Measurements from ENCODE around the gene DYNC2I2. TPM values are rescaled to one million over a fixed set of nuclear protein-coding genes. Genes with fewer than 3 reads are reported as not detected.
"Not testable (repeated sequence)": the region's sequence is repeated elsewhere in the genome, so short reads cannot be mapped to it uniquely, and the experiment has no call there.

Gene DYNC2I2
- 1 to 10 TPM; 3.7 to 3.8 TPM for total RNA-seq
- 1.7 to 8.5 reads per million in 2 donors for total RNA-seq

DNA sequence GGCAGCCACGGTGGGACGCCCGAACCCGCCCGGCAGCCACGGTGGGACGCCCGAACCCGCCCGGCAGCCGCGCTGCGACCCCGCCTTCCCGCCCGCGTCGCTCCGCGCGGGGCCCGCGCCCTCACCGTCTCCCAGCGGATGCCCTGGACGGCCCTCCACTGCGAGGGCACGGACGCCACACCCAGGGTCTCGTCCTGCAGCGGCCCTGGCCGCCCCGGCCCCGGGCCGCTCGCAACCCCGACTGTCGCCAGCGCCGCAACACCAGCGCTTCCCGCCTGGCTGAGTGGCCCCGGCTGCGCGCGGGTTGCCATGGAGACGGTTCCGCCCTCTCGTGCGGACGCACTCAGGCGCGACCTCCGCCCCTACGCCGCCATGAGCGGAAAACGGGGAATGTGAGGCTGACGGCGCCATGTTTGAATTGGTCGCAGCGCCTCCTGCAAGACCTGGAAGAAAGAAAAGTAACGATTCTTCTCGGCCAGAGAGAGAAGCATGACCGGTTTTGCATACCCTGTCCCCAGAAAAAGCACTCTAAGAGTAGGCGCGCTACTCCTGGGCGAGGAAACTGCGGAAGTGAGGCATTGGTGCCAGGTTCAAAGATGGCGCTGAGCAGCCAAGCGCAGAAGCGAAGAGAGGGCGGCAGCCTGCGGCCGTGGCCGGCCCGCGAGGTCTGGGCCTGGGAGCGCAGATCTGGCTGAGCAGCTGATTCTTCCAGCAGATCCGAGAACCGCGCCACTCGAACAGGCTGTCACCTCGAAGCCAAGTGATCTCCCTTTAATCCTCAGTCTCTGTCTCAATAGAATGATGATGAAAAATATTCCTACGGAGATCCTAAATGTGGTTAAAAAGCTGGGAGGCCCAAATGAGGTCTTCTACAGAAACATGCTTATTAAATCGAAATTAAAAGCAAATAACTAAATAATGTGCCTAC, at the start of gene DYNC2I2:
DYNC2I2 (minus strand) TSS at position 432 of the 928 bp plus-strand sequence; CDS start at position 311, 121 bp downstream.
- ATAC-seq (peak; percentile 97), DNase-seq (peak; percentile 93 to 97 (median 95))
- no peaks in the 10 kb centered on the region for H3K36me3 Mint-ChIP-seq (ENCODE audit: low read depth)
- no peaks in the 10 kb centered on the region for H3K9me3 ChIP-seq (ENCODE audit: control insufficient read depth, low read length, poor library complexity, severe bottlenecking)
- no peaks in the 10 kb centered on the region for H3K27me3 Mint-ChIP-seq
- H3K4me1 Mint-ChIP-seq: peaks cover 5% of the 10 kb centered on the region
- peak within 1 kb of the TSS; percentile 96 for H3K27ac Mint-ChIP-seq
- peak within 1 kb of the TSS; percentile 92 for H3K4me3 Mint-ChIP-seq

DNA sequence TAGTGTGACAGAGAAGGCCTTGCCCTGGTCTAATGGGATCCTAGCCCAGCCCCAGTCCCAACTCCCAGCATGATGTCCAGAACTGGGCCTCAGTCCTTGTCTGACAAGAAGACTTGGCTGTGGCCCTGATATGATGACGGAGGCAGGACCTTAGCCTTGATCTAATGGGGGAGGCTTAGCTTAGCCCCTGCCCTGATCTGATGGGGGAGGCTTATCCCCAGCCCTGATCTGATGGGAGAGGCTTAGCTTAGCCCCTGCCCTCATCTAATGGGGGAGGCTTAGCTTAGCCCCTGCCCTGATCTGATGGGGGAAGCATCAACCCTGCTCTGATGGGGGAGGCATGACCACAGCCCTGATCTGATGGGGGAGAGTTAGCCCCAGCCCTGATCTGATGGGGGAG, 49.4 kb upstream of the DYNC2I2 start:
- no peaks in the 10 kb centered on the region for H3K9me3 ChIP-seq (ENCODE audit: control insufficient read depth, low read length, poor library complexity, severe bottlenecking)
- ATAC-seq: no peak
- Mint-ChIP-seq H3K4me3 (no peak overlapping the region), H3K36me3 (ENCODE audit: low read depth) (no peaks in the 10 kb centered on the region), H3K27ac (no peak overlapping the region), H3K4me1 (peaks cover 7% of the 10 kb centered on the region), H3K27me3 (no peaks in the 10 kb centered on the region)
- DNase-seq: no peak

DNA sequence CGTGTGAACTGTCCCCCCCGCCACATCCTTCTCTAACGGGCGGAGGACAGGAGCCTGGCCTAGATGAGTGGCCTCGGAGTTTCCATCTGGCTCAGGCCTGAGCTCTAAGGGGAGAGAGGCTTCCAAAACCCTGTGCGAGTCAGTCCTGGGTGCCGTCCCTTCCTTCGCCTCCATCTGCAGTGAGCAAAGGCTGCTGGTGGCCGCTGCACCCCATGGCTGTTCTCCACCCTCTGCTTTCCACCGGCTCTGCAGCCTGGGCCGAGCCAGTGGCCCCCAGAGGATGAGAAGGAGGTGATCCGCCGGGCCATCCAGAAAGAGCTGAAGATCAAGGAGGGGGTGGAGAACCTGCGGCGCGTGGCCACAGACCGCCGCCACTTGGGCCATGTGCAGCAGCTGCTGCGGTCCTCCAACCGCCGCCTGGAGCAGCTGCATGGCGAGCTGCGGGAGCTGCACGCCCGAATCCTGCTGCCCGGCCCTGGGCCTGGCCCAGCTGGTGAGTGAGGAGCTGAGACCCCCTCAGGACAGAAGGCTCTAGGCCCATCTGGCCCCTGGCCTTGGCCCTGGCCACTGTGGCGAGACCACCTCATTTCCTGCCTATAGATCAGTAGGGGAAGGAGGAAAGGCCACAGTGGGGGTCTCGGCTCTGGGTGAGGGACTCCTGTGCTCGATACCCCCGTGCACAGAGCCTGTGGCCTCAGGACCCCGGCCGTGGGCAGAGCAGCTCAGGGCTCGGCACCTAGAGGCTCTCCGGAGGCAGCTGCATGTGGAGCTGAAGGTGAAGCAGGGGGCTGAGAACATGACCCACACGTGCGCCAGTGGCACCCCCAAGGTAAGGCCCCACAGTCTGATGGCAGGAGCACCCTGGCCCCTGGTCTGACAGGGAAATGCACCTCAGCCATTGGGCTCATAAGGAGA, 48.7 kb upstream of the DYNC2I2 start:
- no peaks in the 10 kb centered on the region for H3K36me3 Mint-ChIP-seq (ENCODE audit: low read depth)
- H3K9me3 ChIP-seq (ENCODE audit: control insufficient read depth, low read length, poor library complexity, severe bottlenecking): no peaks in the 10 kb centered on the region
- no peaks in the 10 kb centered on the region for H3K27me3 Mint-ChIP-seq
- no peak for ATAC-seq
- no peak overlapping the region for H3K27ac Mint-ChIP-seq
- peaks cover 7% of the 10 kb centered on the region for H3K4me1 Mint-ChIP-seq
- no peak overlapping the region for H3K4me3 Mint-ChIP-seq
- no peak for DNase-seq

DNA sequence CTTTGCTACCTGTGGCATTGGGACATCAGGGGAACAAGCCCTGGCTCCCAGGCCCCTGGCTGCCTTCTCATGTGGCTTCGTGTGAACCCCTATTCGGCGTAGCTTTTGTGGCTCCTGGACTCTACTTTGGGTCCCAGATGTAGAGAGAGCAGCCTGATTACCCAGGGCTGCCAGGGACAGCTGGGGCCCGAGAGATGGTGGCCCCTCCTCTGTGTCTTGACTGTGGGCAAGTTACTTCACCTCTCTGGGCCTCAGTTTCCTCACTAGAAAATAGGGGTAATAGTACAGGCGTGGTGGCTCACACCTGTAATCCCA, 47.7 kb upstream of the DYNC2I2 start:
- H3K9me3 ChIP-seq (ENCODE audit: control insufficient read depth, low read length, poor library complexity, severe bottlenecking): no peaks in the 10 kb centered on the region
- Mint-ChIP-seq H3K27ac (no peak overlapping the region), H3K4me1 (peaks cover 7% of the 10 kb centered on the region), H3K36me3 (ENCODE audit: low read depth) (no peaks in the 10 kb centered on the region), H3K27me3 (no peaks in the 10 kb centered on the region), H3K4me3 (peak overlapping the region; percentile 92)
- DNase-seq (no peak), ATAC-seq (no peak)

DNA sequence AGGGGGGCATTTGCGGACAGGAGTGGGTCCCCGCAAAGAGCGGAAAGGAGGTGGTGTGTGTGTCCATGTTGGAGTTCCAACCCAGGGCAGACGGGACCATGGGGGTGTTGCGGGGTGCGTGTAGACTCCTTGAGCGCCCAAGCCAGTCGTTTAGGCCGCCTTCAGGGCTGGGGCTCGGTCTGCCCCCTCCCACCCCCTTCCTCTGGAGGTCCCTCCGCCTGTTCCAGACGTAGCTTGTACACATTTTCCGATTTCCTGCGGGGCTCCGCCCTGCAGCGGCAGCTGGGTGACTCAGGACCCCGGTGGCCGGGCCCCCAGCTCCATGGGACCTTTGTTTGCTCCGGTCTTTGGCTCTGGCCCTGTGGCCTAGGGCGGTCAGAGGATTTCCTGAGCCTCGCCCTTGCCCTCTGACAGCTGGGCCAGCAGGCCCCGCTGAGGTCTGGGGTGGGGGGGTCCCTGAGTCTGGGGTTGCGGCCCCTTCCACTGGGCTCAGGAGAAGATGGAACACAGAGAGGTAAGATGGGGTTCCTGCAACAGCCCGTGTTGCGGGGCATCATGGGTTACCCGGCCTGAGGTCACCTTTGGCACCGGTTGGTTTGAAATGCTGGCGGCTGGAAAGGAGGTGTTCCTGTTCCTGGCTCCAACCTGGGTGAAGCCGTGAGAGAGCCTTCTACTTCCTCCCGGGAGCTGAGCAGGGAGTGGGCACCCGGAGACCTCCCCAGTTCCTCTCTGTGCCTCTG, 47.1 kb upstream of the DYNC2I2 start:
- no peaks in the 10 kb centered on the region for H3K27me3 Mint-ChIP-seq
- ATAC-seq (no peak), DNase-seq (no peak)
- peaks cover 7% of the 10 kb centered on the region for H3K4me1 Mint-ChIP-seq
- no peak overlapping the region for H3K27ac Mint-ChIP-seq
- no peaks in the 10 kb centered on the region for H3K9me3 ChIP-seq (ENCODE audit: control insufficient read depth, low read length, poor library complexity, severe bottlenecking)
- H3K4me3 Mint-ChIP-seq: peak overlapping the region; percentile 92
- H3K36me3 Mint-ChIP-seq (ENCODE audit: low read depth): no peaks in the 10 kb centered on the region

DNA sequence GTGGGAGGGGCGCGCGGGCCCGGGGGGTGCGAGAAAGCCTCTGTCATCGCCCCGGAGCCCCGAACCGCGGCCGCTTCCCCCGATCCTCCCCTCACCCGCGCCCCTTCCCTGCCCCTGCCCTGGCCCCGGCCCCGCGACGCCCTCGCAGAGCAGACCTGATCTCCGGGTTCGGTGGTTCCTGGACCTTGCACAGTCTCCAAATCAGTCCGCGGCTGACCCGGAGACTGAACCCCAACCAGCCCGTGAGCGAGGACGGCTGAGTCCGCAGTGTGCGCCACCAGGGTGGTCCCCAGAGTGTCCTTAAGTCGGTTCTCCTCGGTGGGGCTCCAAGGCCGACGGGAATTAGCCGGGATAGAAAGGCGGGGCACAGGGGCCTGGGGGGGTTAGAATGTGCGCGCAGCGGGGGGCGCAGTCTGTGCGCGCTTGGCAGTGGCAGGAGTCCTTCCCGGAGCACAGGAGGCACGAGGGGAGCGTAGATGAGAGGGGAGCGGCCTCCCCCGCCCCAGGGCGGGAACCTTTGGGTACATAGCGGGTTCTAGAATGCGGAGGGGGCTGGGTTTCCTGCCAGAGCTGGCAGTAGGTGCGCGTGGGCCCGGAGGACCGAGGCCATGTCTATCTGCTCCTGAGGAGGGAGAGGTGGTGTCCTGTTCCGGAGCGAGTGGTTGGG, 46.4 kb upstream of the DYNC2I2 start:
- no peak for DNase-seq
- Mint-ChIP-seq H3K4me1 (peaks cover 7% of the 10 kb centered on the region), H3K4me3 (peak overlapping the region; percentile 92), H3K27me3 (no peaks in the 10 kb centered on the region), H3K27ac (no peak overlapping the region), H3K36me3 (ENCODE audit: low read depth) (no peaks in the 10 kb centered on the region)
- H3K9me3 ChIP-seq (ENCODE audit: control insufficient read depth, low read length, poor library complexity, severe bottlenecking): no peaks in the 10 kb centered on the region
- ATAC-seq: peak; percentile 42

DNA sequence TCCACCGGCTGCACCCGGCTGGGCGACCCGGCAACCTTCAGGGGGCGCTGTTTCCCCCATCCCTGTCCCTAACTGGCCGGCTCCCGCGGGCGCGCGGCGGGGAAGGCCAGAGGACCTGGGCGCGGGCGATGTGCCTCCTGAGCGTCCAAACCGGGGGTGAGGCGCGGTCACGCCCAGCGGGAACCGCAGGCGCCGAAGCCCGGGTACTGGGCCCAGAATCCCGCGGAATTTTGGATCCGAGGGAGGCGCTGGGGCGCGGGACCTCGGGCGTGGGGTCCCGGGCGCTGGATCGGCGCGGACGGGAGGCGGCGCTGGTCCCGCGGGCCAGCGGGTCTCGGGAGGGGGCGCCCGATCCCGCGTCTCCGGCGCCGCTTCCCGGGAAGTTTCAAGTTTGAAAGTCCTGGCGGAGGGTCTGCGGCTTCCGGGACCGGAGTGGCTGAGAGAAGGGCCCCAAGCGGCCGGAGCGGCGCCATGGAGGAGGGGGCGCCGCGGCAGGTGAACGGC, 45.9 kb upstream of the DYNC2I2 start, which contains the start of gene PKN3:
PKN3 (plus strand) TSS at position 59 of the 504 bp plus-strand sequence; CDS start at position 472, 413 bp downstream.
- H3K27me3 Mint-ChIP-seq: no peaks in the 10 kb centered on the region
- ATAC-seq (peak; percentile 93), DNase-seq (peak; percentile 72 to 87 (median 82))
- H3K36me3 Mint-ChIP-seq (ENCODE audit: low read depth): no peaks in the 10 kb centered on the region
- H3K27ac Mint-ChIP-seq: peak within 1 kb of the TSS; percentile 29
- peak within 1 kb of the TSS; percentile 92 for H3K4me3 Mint-ChIP-seq
- no peaks in the 10 kb centered on the region for H3K9me3 ChIP-seq (ENCODE audit: control insufficient read depth, low read length, poor library complexity, severe bottlenecking)
- H3K4me1 Mint-ChIP-seq: peaks cover 7% of the 10 kb centered on the region

DNA sequence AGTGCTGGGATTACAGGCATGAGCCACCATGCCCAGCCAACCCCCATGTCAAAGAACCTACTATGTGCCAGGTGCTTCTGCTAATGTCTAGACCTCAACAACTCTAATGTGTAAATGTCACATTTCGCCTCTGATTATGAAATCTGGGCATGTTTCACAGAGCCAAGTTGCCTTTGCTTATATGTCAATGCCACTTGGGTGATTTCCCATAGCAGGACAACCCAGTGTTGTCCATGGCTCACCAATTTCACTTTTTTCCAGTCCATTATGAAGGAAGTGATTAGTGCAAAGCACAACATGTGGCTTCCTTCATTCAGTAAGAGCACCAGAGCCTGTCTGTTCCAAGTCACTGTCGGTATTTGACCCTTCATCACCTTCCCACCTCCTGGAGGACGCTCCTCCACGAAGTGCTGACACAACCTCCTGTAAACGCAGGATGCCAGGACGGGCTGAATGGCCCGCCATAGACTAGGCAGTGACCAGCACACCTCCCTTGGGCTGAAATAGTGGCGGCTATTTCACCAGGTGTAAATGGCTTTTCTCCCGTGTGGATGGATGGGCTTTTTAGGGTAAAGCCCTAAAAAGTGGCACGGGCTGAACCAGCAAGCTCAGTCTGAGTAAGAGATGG, 44.7 kb upstream of the DYNC2I2 start:
- peaks cover 7% of the 10 kb centered on the region for H3K4me1 Mint-ChIP-seq
- no peak for DNase-seq
- no peaks in the 10 kb centered on the region for H3K9me3 ChIP-seq (ENCODE audit: control insufficient read depth, low read length, poor library complexity, severe bottlenecking)
- no peak for ATAC-seq
- H3K27me3 Mint-ChIP-seq: no peaks in the 10 kb centered on the region
- no peaks in the 10 kb centered on the region for H3K36me3 Mint-ChIP-seq (ENCODE audit: low read depth)
- no peak overlapping the region for H3K4me3 Mint-ChIP-seq
- no peak overlapping the region for H3K27ac Mint-ChIP-seq

DNA sequence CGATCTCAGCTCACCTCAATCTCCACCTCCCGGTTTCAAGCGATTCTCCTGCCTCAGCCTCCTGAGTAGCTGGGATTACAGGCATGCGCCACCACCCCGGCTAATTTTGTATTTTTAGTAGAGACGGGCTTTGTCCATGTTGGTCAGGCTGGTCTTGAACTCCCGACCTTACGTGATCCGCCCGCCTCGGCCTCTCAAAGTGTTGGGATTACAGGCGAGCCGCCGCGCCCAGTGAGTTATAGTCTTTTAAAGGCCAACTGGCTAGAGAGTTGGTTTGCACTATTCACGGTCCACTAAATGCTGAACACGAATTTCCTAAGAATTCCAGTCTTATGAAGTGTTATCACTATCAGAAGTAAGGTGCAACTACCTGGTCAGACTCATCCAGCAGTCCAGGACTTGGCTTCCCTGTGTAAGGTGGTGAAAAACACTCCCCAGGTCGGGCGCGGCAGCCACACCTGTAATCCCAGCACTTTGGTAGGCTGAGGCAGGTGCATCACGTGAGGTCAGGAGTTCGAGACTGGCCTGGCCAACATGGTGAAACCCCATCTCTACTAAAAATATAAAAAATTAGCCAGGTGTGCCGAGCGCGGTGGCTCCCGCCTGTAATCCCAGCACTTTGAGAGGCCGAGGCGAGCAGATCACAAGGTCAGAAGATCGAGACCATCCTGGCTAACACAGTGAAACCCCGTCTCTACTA, 42.6 kb upstream of the DYNC2I2 start:
- not testable (repeated sequence) for H3K9me3 ChIP-seq (ENCODE audit: control insufficient read depth, low read length, poor library complexity, severe bottlenecking); H3K4me3 Mint-ChIP-seq; H3K27me3 Mint-ChIP-seq; DNase-seq; ATAC-seq; H3K27ac Mint-ChIP-seq; H3K4me1 Mint-ChIP-seq; H3K36me3 Mint-ChIP-seq (ENCODE audit: low read depth)

DNA sequence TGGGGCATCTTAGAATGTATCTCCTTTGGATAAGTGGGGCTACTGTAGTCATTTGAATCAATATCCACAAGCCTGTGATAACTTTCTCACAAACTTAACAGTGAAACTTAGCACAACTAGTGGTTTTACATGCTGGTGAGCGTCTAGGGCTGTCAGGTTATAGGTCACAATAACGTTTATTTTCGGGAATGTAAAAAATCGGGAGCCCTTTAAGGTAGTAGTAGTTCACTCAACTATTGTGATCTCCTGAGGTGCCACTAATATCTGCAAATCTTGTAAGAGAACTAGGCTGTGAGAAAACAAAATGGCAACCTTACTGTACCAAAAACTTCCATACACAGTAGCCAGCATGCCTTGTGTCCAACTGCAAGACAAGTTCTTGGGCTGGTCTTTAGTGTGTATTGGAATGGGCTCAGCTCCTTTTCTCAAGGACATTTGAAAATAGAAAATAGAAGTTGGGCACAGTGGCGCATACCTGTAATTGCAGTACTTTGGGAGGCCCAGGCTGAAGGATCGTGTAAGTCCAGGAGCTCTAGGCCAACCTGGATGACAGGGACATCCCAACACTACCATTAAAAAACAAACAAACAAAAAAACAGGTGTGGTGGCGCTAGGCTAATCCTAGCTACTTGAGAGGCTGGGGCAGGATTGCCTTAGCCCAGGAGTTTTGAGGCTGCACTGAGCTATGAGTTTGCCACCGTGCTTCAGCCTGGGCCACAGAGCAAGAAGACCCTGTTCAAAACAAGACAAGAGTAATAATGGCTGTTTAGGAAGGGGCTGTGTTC, 40.5 kb upstream of the DYNC2I2 start:
- no peak for ATAC-seq
- Mint-ChIP-seq H3K4me1 (peaks cover 11% of the 10 kb centered on the region), H3K36me3 (ENCODE audit: low read depth) (peaks cover 7% of the 10 kb centered on the region), H3K27me3 (no peaks in the 10 kb centered on the region), H3K27ac (no peak overlapping the region), H3K4me3 (no peak overlapping the region)
- DNase-seq: no peak
- H3K9me3 ChIP-seq (ENCODE audit: control insufficient read depth, low read length, poor library complexity, severe bottlenecking): no peaks in the 10 kb centered on the region

DNA sequence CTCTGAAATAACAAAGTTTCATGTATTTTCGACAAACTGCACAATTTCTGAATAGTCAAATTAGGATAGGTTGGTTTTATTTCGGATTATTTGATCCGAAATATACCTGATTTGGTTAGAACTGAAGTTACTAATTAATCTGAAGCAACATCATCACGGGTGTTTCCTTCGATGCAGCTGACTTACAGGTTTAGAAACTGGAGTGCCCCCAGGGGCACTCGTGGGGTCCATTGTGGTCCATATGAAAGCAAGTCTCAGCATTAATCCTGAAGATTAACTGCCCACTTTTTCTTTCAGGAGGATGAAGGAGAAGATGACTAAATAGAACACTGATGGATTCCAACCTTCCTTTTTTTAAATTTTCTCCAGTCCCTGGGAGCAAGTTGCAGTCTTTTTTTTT, 37.7 kb upstream of the DYNC2I2 start:
- no peak for DNase-seq
- Mint-ChIP-seq H3K36me3 (ENCODE audit: low read depth) (peaks cover 9% of the 10 kb centered on the region), H3K4me3 (no peak overlapping the region), H3K27me3 (no peaks in the 10 kb centered on the region), H3K4me1 (peaks cover 22% of the 10 kb centered on the region), H3K27ac (peak overlapping the region; percentile 91)
- ATAC-seq: no peak
- H3K9me3 ChIP-seq (ENCODE audit: control insufficient read depth, low read length, poor library complexity, severe bottlenecking): no peaks in the 10 kb centered on the region

Measured in T-helper 17 cell (primary cell).